ENCODE results near the gene C1orf146. TPM values are rescaled to one million over a fixed set of nuclear protein-coding genes. Genes with fewer than 3 reads are reported as not detected.
"Not testable (repeated sequence)": the region's sequence is repeated elsewhere in the genome, so short reads cannot be mapped to it uniquely, and the experiment has no call there.

C1orf146 gene
- total RNA-seq, 1 donor from 2014 or later = not detected

- Mint-ChIP-seq H3K27ac (no peak overlapping the region), H3K4me1 (ENCODE audit: low read depth) (no peaks in the 10 kb centered on the region), H3K9me3 (ENCODE audit: low read depth) (no peaks in the 10 kb centered on the region), H3K36me3 (ENCODE audit: insufficient read depth) (peaks cover 25% of the 10 kb centered on the region), H3K4me3 (ENCODE audit: low read depth) (no peak overlapping the region), H3K27me3 (no peaks in the 10 kb centered on the region)
- no peak for DNase-seq (ENCODE audit: low spot score, unreplicated experiment)
- TF ChIP-seq, protein P1, sequence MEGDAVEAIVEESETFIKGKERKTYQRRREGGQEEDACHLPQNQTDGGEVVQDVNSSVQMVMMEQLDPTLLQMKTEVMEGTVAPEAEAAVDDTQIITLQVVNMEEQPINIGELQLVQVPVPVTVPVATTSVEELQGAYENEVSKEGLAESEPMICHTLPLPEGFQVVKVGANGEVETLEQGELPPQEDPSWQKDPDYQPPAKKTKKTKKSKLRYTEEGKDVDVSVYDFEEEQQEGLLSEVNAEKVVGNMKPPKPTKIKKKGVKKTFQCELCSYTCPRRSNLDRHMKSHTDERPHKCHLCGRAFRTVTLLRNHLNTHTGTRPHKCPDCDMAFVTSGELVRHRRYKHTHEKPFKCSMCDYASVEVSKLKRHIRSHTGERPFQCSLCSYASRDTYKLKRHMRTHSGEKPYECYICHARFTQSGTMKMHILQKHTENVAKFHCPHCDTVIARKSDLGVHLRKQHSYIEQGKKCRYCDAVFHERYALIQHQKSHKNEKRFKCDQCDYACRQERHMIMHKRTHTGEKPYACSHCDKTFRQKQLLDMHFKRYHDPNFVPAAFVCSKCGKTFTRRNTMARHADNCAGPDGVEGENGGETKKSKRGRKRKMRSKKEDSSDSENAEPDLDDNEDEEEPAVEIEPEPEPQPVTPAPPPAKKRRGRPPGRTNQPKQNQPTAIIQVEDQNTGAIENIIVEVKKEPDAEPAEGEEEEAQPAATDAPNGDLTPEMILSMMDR (IDR thresholded peaks at IDR 0.05; ENCODE audit: unreplicated experiment) = no peak
Observed at GRCh38 chr1:92262516-92262915, 44.8 kb downstream of the C1orf146 start.

GRCh38 chr1:92273039-92273438 is 55.3 kb downstream of the C1orf146 start:
- Mint-ChIP-seq H3K4me3 (ENCODE audit: low read depth) (no peak overlapping the region), H3K4me1 (ENCODE audit: low read depth) (no peaks in the 10 kb centered on the region), H3K27me3 (no peaks in the 10 kb centered on the region), H3K9me3 (ENCODE audit: low read depth) (no peaks in the 10 kb centered on the region), H3K27ac (no peak overlapping the region), H3K36me3 (ENCODE audit: insufficient read depth) (peaks cover 11% of the 10 kb centered on the region)
- TF ChIP-seq, protein P1 (IDR thresholded peaks at IDR 0.05; ENCODE audit: unreplicated experiment) = no peak
- no peak for DNase-seq (ENCODE audit: low spot score, unreplicated experiment)

- Mint-ChIP-seq H3K27ac (no peak overlapping the region), H3K27me3 (no peaks in the 10 kb centered on the region), H3K4me1 (ENCODE audit: low read depth) (no peaks in the 10 kb centered on the region), H3K36me3 (ENCODE audit: insufficient read depth) (peaks cover 13% of the 10 kb centered on the region), H3K9me3 (ENCODE audit: low read depth) (no peaks in the 10 kb centered on the region), H3K4me3 (ENCODE audit: low read depth) (no peak overlapping the region)
- TF ChIP-seq, protein P1 (IDR thresholded peaks at IDR 0.05; ENCODE audit: unreplicated experiment) = no peak
- DNase-seq (ENCODE audit: low spot score, unreplicated experiment) = no peak
Observed at GRCh38 chr1:92274939-92275338, 57.2 kb downstream of the C1orf146 start.

DNA sequence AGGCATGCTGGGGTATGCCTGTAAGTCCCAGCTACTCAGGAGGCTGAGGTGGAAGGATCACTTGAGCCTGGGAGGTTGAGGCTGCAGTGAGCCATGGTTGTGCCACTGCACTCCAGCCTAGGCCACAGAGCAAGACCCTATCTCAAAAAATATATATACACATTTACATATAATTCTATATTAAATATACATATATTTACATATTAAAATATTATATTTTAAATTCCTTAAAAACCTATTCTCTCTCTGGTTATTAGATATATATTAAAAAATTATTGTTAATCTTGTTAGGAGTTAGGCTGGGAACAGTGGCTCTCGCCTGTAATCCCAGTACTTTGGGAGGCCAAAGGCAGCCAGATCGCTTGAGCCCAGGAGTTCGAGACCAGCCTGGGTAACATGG is 58.4 kb downstream of the C1orf146 start:
- TF ChIP-seq, protein P1 (IDR thresholded peaks at IDR 0.05; ENCODE audit: unreplicated experiment) = no peak
- Mint-ChIP-seq H3K4me3 (ENCODE audit: low read depth) (no peak overlapping the region), H3K9me3 (ENCODE audit: low read depth) (no peaks in the 10 kb centered on the region), H3K27me3 (no peaks in the 10 kb centered on the region), H3K27ac (no peak overlapping the region), H3K36me3 (ENCODE audit: insufficient read depth) (peaks cover 24% of the 10 kb centered on the region), H3K4me1 (ENCODE audit: low read depth) (no peaks in the 10 kb centered on the region)
- DNase-seq (ENCODE audit: low spot score, unreplicated experiment) = no peak

GRCh38 chr1:92277105-92277723 is 59.5 kb downstream of the C1orf146 start:
- no peaks in the 10 kb centered on the region for H3K9me3 Mint-ChIP-seq (ENCODE audit: low read depth)
- no peak for DNase-seq (ENCODE audit: low spot score, unreplicated experiment)
- H3K27me3 Mint-ChIP-seq = no peaks in the 10 kb centered on the region
- H3K36me3 Mint-ChIP-seq (ENCODE audit: insufficient read depth) = peaks cover 31% of the 10 kb centered on the region
- TF ChIP-seq, protein P1 (IDR thresholded peaks at IDR 0.05; ENCODE audit: unreplicated experiment) = no peak
- no peak overlapping the region for H3K27ac Mint-ChIP-seq
- H3K4me1 Mint-ChIP-seq (ENCODE audit: low read depth) = no peaks in the 10 kb centered on the region
- H3K4me3 Mint-ChIP-seq (ENCODE audit: low read depth) = no peak overlapping the region

DNA sequence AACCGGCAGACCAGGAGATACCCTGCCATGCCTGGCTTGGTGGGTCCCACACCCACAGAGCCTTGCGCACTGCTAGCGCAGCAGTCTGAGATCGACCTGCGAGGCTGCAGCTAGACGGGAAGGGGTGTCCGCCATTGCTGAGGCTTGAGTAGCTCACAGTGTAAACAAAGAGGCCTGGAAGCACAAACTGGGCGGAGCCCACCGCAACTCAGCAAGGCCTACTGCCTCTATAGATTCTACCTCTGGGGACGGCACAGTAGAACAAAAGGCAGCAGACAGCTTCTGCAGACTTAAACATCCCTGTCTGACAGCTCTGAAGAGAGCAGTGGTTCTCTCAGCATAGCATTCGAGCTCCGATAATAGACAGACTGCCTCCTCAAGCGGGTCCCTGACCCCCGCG is 62.1 kb downstream of the C1orf146 start:
- peaks cover 44% of the 10 kb centered on the region for H3K36me3 Mint-ChIP-seq (ENCODE audit: insufficient read depth)
- H3K9me3 Mint-ChIP-seq (ENCODE audit: low read depth); H3K27ac Mint-ChIP-seq: not testable (repeated sequence)

DNA sequence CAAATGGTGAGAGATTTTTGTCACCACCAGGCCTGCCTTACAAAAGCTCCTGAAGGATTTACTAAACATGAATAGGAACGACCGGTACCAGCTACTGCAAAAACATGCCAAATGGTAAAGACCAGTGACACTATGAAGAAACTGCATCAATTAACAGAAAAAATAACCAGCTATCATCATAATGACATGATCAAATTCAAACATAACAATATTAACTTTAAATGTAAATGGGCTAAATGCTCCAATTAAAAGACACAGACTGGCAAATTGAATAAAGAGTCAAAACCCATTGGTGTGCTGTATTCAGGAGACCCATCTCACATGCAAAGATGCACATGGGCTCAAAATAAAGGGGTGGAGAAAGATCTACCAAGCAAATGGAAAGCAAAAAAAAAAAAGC is 63.7 kb downstream of the C1orf146 start:
- H3K27me3 Mint-ChIP-seq; H3K4me1 Mint-ChIP-seq (ENCODE audit: low read depth): not testable (repeated sequence)
- H3K36me3 Mint-ChIP-seq (ENCODE audit: insufficient read depth) = peaks cover 54% of the 10 kb centered on the region

More for the DNA sequence above, 62.1 kb downstream of the C1orf146 start:
- not testable (repeated sequence) for H3K27me3 Mint-ChIP-seq; H3K4me3 Mint-ChIP-seq (ENCODE audit: low read depth); DNase-seq (ENCODE audit: low spot score, unreplicated experiment); H3K4me1 Mint-ChIP-seq (ENCODE audit: low read depth)

More for the DNA sequence above, 63.7 kb downstream of the C1orf146 start:
- not testable (repeated sequence) for H3K27ac Mint-ChIP-seq; H3K9me3 Mint-ChIP-seq (ENCODE audit: low read depth); DNase-seq (ENCODE audit: low spot score, unreplicated experiment); H3K4me3 Mint-ChIP-seq (ENCODE audit: low read depth)
